Kidney (tissue), 14 donors: ENCODE measurements around the gene DERL3. TPM values are rescaled to one million over a fixed set of nuclear protein-coding genes. Genes with fewer than 3 reads are reported as not detected.
A peak's percentile ranks its signal among the peaks of the same experiment; 100 is the strongest.

ENCODE experiments used
- DNase-seq, 5 donors: peaks; one replicate each; pipeline ENCODE4 v3.0.0-alpha.2; 2013 to 2020
- FAIRE-seq: peaks from 2 replicates; lab custom pipeline; 2012; peaks lifted over from hg19 to GRCh38; lab: Jason Lieb, UNC
- H3K27ac ChIP-seq, 2 donors: one replicate each; pipeline ENCODE4 v1.7.0; 2013; ENCODE audit warnings: low read depth in 2 of 2, low read length in 2 of 2, inconsistent platforms in 1 of 2
- H3K27me3 ChIP-seq: one replicate; pipeline ENCODE4 v1.7.1; 2013; ENCODE audit warnings: low read length, inconsistent platforms; ENCODE audit not compliant: control insufficient read depth, insufficient read depth
- H3K36me3 ChIP-seq, 3 donors: one replicate each; pipeline versions ENCODE4 v1.7.0 to v1.7.1; 2013; ENCODE audit warnings: low read length in 3 of 3, control low read depth in 1 of 3, inconsistent platforms in 1 of 3; ENCODE audit not compliant: insufficient read depth in 3 of 3, control insufficient read depth in 2 of 3
- H3K4me1 ChIP-seq, 3 donors: one replicate each; pipeline versions ENCODE4 v1.7.0 to v1.7.1; 2013; ENCODE audit warnings: low read length in 3 of 3, inconsistent platforms in 1 of 3, low read depth in 1 of 3; ENCODE audit not compliant: control insufficient read depth in 2 of 3, insufficient read depth in 2 of 3
- H3K4me3 ChIP-seq, 3 donors: one replicate each; pipeline versions ENCODE4 v1.7.0 to v1.8.1; 2013; ENCODE audit warnings: low read length in 3 of 3, control low read depth in 1 of 3, inconsistent platforms in 1 of 3
- H3K9ac ChIP-seq, 3 donors: one replicate each; pipeline versions ENCODE4 v1.7.0 to v1.7.1; 2013; ENCODE audit warnings: low read length in 3 of 3, control low read depth in 1 of 3, inconsistent platforms in 1 of 3
- H3K9me3 ChIP-seq, 3 donors: one replicate each; pipeline versions ENCODE4 v1.7.0 to v1.7.1; 2013; ENCODE audit warnings: low read length in 3 of 3, control low read depth in 1 of 3, inconsistent platforms in 1 of 3; ENCODE audit not compliant: control insufficient read depth in 2 of 3, insufficient read depth in 1 of 3
- CTCF ChIP-seq: IDR thresholded peaks from 3 replicates; pipeline ENCODE4 v1.5.1; 2012; ENCODE audit warnings: mild to moderate bottlenecking, moderate library complexity, borderline replicate concordance; ENCODE audit not compliant: insufficient read depth; ENCODE audit errors: extremely low read depth
- intact Hi-C: fragments of 100-400 bp; cut with DNase I; formaldehyde crosslinking; loops from one replicate; pipeline ENCODE4 v1.11.1; 2022
- polyA plus RNA-seq: library from polyadenylated mRNA; stranded (reverse); fragments of 350-450 nt; fragmentation: Illumina TruSeq; extraction: RNeasy Lipid Tissue Mini Kit (QIAGEN cat#74804); gene quantifications from one replicate; pipeline ENCODE4 v1.2.3, GENCODE V29; 2014; ENCODE audit warnings: low read depth, low replicate concordance; ENCODE audit not compliant: insufficient read depth
- total RNA-seq: library from RNA; stranded (reverse); fragmentation: NEBNext Ultra II Directional; extraction: Animal tissue kit (Norgen Biotek cat#: 25700); gene quantifications from one replicate; pipeline ENCODE4 v1.2.1, GENCODE V29; 2021
- donor health status: control.
- donor health status: control.
- donor health status: control.
- donor health status: control.
- donor health status: control.
- donor health status: DM: yes; HTN: yes; CAD: no.
- donor health status: Normal renal cell carcinoma (clear cell type).

The DERL3 gene
- total and polyA plus RNA-seq, 2 donors from 2014 or later: 3.1 to 24.7 TPM

DNA sequence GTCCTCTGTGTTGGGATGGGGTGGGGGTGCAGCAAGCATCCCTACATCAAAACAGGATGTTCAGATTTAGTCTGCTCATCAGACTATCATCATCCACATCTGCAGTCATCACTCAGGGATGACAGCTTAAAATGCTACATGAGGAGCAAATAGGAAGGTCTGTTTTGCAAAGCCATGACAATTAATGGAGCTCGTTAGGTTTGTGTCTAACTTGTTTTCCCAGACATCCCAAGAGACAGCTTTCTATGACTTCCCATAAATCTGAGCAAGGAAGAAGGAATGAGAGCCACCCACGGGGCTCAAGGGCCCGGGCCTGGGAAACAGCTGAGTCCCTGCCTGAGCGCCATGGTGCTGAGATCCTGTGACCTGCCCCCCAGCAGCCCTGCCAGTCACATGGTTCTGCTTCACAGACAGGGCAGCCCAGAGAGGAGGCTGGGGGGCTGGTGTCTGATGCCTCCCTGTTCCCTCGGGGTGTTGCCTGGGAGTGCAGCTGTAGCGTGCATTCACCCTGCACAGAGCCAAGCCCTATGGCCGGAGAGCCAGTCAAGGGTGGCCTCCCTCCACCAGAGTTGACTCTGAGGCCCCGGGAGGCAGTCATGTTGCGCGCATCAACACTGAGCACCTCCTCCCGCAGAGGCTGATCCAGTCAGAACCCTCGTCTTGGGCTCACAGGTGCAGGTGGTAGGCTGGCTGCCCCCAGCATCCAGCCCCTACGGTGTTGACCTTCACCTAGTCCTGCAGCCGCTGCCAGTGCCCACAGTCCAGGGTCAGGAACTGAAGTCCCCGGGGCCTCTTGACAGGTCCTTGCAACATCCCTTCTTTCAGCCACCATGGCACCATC lies 12.1 kb downstream of the DERL3 start:
- no peaks in the 10 kb centered on the region for H3K27me3 ChIP-seq
- H3K4me3 ChIP-seq: no peak overlapping the region
- no peaks in the 10 kb centered on the region for H3K9me3 ChIP-seq
- intact Hi-C loops: no loop called here
- FAIRE-seq (no peak), DNase-seq (peak in 4 of 5 donors; percentile 32 to 85 (median 52))
- H3K27ac ChIP-seq: no peak overlapping the region
- no peak for TF ChIP-seq CTCF
- peaks cover 0 to 9% (median 5%) of the 10 kb centered on the region in 3 donors for H3K4me1 ChIP-seq
- no peak overlapping the region for H3K9ac ChIP-seq
- H3K36me3 ChIP-seq: peaks cover 2 to 52% (median 32%) of the 10 kb centered on the region in 3 donors

DNA sequence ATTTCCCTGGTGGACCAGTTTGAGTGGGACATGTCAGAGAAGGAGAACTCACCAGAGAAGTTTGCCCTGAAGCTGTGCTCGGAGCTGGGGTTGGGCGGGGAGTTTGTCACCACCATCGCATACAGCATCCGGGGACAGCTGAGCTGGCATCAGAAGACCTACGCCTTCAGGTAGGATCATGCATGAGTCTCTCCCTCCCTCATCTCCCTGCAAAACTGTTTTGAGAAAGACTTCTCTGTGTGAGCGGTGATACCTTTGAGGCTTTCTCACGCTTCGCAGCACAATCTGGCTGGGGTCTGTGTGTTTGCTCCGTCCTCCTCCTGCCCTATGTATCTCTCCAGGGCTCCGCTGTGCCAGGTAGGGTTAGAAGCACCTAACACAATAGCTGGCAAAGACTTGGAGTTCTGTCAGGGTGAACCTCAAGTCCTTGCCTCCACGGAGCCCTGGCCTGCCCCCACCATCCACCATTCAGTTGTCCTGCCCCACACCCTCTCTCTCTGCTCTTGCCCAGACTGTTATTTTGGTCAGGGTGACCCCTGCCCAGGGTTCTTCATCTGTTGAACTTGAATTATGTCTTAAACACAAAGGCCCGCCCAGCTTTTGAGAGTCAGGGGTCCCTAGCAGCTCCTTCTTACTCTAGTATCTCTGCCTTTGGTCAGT lies 13.4 kb downstream of the DERL3 start:
- Histone ChIP-seq H3K9me3 (no peaks in the 10 kb centered on the region), H3K4me1 (peaks cover 0 to 9% (median 5%) of the 10 kb centered on the region in 3 donors), H3K27me3 (no peaks in the 10 kb centered on the region), H3K27ac (peak overlapping the region in 1 of 2 donors; percentile 5), H3K9ac (no peak overlapping the region), H3K36me3 (peaks cover 2 to 52% (median 30%) of the 10 kb centered on the region in 3 donors), H3K4me3 (no peak overlapping the region)
- intact Hi-C loops: no loop called here
- no peak for TF ChIP-seq CTCF
- FAIRE-seq (no peak), DNase-seq (peak in 1 of 5 donors; percentile 35)

DNA sequence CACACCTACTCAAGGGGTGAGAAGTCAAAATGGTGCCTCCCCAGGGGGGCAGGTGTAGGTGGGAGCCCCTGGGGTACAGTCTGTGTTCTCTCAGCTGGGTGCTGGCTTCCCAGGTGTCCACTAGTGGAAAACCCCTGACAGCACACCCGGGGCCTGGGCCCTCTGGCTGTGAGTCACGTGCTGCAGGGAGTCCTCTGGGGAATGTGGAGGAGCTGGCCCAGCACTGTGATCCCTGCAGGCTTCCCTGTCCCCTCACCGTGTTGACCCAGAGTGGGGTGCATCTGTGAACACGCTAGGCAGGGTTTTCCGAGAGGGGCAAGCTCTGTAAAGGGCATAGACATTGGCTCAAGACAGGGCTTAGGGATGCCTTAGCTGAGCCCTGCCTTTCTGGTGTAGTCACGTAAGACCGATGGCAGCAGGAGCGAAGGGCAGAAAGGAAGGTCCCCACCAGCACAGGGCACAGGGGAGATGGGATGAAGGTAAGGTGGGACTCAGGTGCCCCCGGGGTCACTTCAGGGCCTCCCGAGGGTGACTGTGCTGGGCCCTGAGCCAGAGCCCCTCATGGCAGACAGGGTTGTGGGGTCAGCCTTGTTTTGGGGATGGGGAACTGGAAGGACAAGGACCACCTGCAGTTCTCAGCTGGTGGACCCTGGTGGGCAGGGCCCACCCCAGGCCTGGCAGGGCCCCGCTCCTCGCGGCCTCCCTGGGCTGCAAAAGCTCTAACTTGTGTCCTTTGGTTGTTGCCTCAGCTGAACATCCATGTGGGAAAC lies 14.1 kb downstream of the DERL3 start:
- TF ChIP-seq CTCF: no peak
- intact Hi-C loops: no loop called here
- peak in 1 of 5 donors; percentile 52 for DNase-seq
- Histone ChIP-seq H3K27me3 (no peaks in the 10 kb centered on the region), H3K9me3 (no peaks in the 10 kb centered on the region), H3K4me1 (peaks cover 0 to 9% (median 5%) of the 10 kb centered on the region in 3 donors), H3K27ac (no peak overlapping the region), H3K9ac (no peak overlapping the region), H3K36me3 (peaks cover 2 to 47% (median 30%) of the 10 kb centered on the region in 3 donors), H3K4me3 (no peak overlapping the region)
- FAIRE-seq: no peak
